Neural progenitor cell (in vitro differentiated cells): ENCODE data around the gene FAM24A.

Experiments
- EZH2 ChIP-seq: fragments of 200-600 bp; sonication (generic); IDR thresholded peaks from 2 replicates; pipeline ENCODE4 v1.6.1; 2017; ENCODE audit warnings: antibody characterized with exemption, mild to moderate bottlenecking, moderate library complexity
- TF ChIP-seq, protein P1 (sequence below): fragments of 200-600 bp; sonication (generic); IDR thresholded peaks from 2 replicates; pipeline ENCODE4 v1.5.1; 2017; ENCODE audit warnings: antibody characterized with exemption, mild to moderate bottlenecking

DNA sequence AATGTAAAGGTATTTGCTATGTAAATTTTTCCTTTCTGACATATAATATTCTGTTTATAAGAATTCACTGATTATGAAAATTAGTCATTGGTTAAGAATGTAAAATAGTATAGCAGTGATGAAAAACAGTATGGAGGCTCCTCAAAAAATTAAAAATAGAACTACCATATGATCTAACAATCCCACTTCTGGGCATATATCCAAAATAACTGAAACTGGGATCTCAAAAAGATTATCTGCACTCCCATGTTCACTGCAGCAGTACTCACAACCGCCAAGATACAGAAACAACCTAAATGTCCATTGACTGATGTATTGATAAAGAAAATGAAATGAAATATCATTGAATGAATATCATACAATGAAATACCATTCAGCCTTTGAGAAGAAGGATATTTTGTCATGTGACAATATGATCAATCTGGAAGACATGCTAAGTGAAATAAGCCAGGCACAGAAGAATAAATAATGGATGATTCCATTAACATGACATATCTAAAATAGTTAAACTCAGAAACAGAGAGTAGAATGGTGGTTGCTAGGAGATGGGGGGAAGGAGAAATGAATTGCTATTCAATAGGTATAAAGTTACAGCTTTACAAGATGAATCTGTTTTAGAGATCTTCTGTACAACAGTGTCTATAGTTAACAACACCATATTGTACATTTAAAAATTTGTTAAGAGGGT lies 29.6 kb downstream of the FAM24A start:
- TF ChIP-seq, protein P1, sequence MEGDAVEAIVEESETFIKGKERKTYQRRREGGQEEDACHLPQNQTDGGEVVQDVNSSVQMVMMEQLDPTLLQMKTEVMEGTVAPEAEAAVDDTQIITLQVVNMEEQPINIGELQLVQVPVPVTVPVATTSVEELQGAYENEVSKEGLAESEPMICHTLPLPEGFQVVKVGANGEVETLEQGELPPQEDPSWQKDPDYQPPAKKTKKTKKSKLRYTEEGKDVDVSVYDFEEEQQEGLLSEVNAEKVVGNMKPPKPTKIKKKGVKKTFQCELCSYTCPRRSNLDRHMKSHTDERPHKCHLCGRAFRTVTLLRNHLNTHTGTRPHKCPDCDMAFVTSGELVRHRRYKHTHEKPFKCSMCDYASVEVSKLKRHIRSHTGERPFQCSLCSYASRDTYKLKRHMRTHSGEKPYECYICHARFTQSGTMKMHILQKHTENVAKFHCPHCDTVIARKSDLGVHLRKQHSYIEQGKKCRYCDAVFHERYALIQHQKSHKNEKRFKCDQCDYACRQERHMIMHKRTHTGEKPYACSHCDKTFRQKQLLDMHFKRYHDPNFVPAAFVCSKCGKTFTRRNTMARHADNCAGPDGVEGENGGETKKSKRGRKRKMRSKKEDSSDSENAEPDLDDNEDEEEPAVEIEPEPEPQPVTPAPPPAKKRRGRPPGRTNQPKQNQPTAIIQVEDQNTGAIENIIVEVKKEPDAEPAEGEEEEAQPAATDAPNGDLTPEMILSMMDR, result no peak
- TF ChIP-seq EZH2, result no peak
